Fibroblast of lung (primary cell): ENCODE measurements around the gene C1orf50. TPM values are rescaled to one million over a fixed set of nuclear protein-coding genes. Genes with fewer than 3 reads are reported as not detected.

Experiments used
- DNase-seq, 2 donors: peaks; one replicate each; pipeline versions ENCODE4 v3.0.0 to v3.0.0-alpha.2; 2010; ENCODE audit warnings: low read depth in 2 of 2
- H2AFZ ChIP-seq: 2 replicates; pipeline ENCODE4 v1.5.1; 2012; ENCODE audit warnings: low read length, control low read depth, inconsistent platforms
- H3K27ac ChIP-seq: 2 replicates; pipeline ENCODE4 v1.5.1; 2011; ENCODE audit warnings: low read length, control low read depth; ENCODE audit not compliant: insufficient read depth
- H3K27me3 ChIP-seq: 2 replicates; pipeline ENCODE4 v1.5.1; 2011; ENCODE audit warnings: mild to moderate bottlenecking, low read length; ENCODE audit not compliant: control insufficient read depth, insufficient read depth
- H3K36me3 ChIP-seq: 2 replicates; pipeline ENCODE4 v1.5.1; 2011; ENCODE audit warnings: low read length; ENCODE audit not compliant: control insufficient read depth, insufficient read depth
- H3K4me1 ChIP-seq: 2 replicates; pipeline ENCODE4 v1.5.1; 2011; ENCODE audit warnings: low read length; ENCODE audit not compliant: control insufficient read depth, insufficient read depth; ENCODE audit errors: extremely low read depth
- H3K4me2 ChIP-seq: 2 replicates; pipeline ENCODE4 v1.5.1; 2011; ENCODE audit warnings: low read length, control low read depth; ENCODE audit not compliant: insufficient read depth; ENCODE audit errors: extremely low read depth
- H3K4me3 ChIP-seq, 4 experiments: fragments of 200-600 bp in 1 of 4; sonication (generic) in 1 of 4; replicated peaks in 1 of 4; 2 replicates each; pipeline ENCODE4 v1.5.1; 2011 to 2016; ENCODE audit warnings: low read length in 4 of 4, low read depth in 3 of 4, mild to moderate bottlenecking in 3 of 4, control low read depth in 2 of 4, inconsistent platforms in 1 of 4, mixed read lengths in 1 of 4; ENCODE audit not compliant: insufficient read depth in 1 of 4; ENCODE audit errors: control extremely low read depth in 1 of 4
- H3K79me2 ChIP-seq: 2 replicates; pipeline ENCODE4 v1.5.1; 2012; ENCODE audit warnings: mild to moderate bottlenecking, low read length, inconsistent platforms; ENCODE audit not compliant: control insufficient read depth, insufficient read depth
- H3K9ac ChIP-seq: 2 replicates; pipeline ENCODE4 v1.5.1; 2011; ENCODE audit warnings: mild to moderate bottlenecking, low read length, control low read depth; ENCODE audit not compliant: insufficient read depth
- H3K9me3 ChIP-seq: 2 replicates; pipeline ENCODE4 v1.5.1; 2012; ENCODE audit warnings: low read depth, low read length; ENCODE audit not compliant: control insufficient read depth, insufficient read depth
- H4K20me1 ChIP-seq: 2 replicates; pipeline ENCODE4 v1.5.1; 2011; ENCODE audit warnings: low read length; ENCODE audit not compliant: control insufficient read depth, insufficient read depth; ENCODE audit errors: extremely low read depth
- CTCF ChIP-seq, 2 donors: IDR thresholded peaks in 1 of 2; conservative IDR thresholded peaks in 1 of 2; 1 replicate in 1 of 2; 2 replicates in 1 of 2; pipeline ENCODE4 v1.5.1; 2011 to 2012; ENCODE audit warnings: low read length in 2 of 2, control low read depth in 1 of 2, inconsistent platforms in 1 of 2, low read depth in 1 of 2, mild to moderate bottlenecking in 1 of 2
- EZH2 ChIP-seq: IDR thresholded peaks from 2 replicates; pipeline ENCODE4 v1.5.1; 2012; ENCODE audit warnings: low read length, control low read depth, mild to moderate bottlenecking; ENCODE audit errors: missing control alignments
- polyA plus RNA-seq, 2 donors: library from polyadenylated mRNA; depleted of rRNA in 1 of 2; stranded (reverse) in 1 of 2; unstranded in 1 of 2; fragments of >200 nt; gene quantifications; 2 replicates each; pipeline ENCODE4 v1.2.1, GENCODE V29; 2011 to 2012; ENCODE audit warnings: missing spikeins in 1 of 2
- total RNA-seq: library from RNA; depleted of rRNA; stranded (reverse); fragments of >200 nt; gene quantifications from 2 replicates; pipeline ENCODE4 v1.2.1, GENCODE V29; 2014

Gene C1orf50
- total and polyA plus RNA-seq, 2 donors (not counting 1 experiment from before 2014, with no cell fraction given): 5.9 to 9.5 TPM

GRCh38 chr1:42747125-42747524, 19.9 kb upstream of the C1orf50 start:
- Histone ChIP-seq H3K4me1 (no peaks in the 10 kb centered on the region), H3K4me2 (no peak overlapping the region), H2AFZ (no peak overlapping the region), H3K9me3 (no peaks in the 10 kb centered on the region), H3K4me3 (no peak overlapping the region), H4K20me1 (peaks cover 2% of the 10 kb centered on the region), H3K36me3 (peaks cover 34% of the 10 kb centered on the region), H3K27me3 (no peaks in the 10 kb centered on the region), H3K9ac (no peak overlapping the region), H3K79me2 (no peaks in the 10 kb centered on the region), H3K27ac (no peak overlapping the region)
- DNase-seq: peak in 1 of 2 donors; percentile 20
- no peak for TF ChIP-seq EZH2
- peak; percentile 48 to 61 for TF ChIP-seq CTCF (conservative IDR thresholded peaks at IDR 0.05 in 1 of 2, IDR thresholded peaks at IDR 0.05 in 1 of 2; ENCODE audit: low read depth in 1 of 2, low read length in 2 of 2)

- Histone ChIP-seq H2AFZ (no peak overlapping the region), H4K20me1 (peaks cover 2% of the 10 kb centered on the region), H3K79me2 (no peaks in the 10 kb centered on the region), H3K9ac (no peak overlapping the region), H3K4me3 (no peak overlapping the region), H3K27ac (no peak overlapping the region), H3K4me2 (no peak overlapping the region), H3K36me3 (peaks cover 34% of the 10 kb centered on the region), H3K27me3 (no peaks in the 10 kb centered on the region), H3K4me1 (no peaks in the 10 kb centered on the region), H3K9me3 (no peaks in the 10 kb centered on the region)
- TF ChIP-seq EZH2 (no peak), CTCF (conservative IDR thresholded peaks at IDR 0.05 in 1 of 2, IDR thresholded peaks at IDR 0.05 in 1 of 2; ENCODE audit: low read depth in 1 of 2, low read length in 2 of 2) (no peak)
- DNase-seq: no peak
Measured at GRCh38 chr1:42748021-42748420, 19.0 kb upstream of the C1orf50 start.

GRCh38 chr1:42748461-42749410, 18.3 kb upstream of the C1orf50 start:
- Histone ChIP-seq H4K20me1 (peaks cover 2% of the 10 kb centered on the region), H3K9me3 (no peaks in the 10 kb centered on the region), H3K27ac (no peak overlapping the region), H3K4me3 (no peak overlapping the region), H3K79me2 (no peaks in the 10 kb centered on the region), H3K4me2 (no peak overlapping the region), H3K27me3 (no peaks in the 10 kb centered on the region), H3K9ac (no peak overlapping the region), H2AFZ (no peak overlapping the region), H3K4me1 (peaks cover 2% of the 10 kb centered on the region), H3K36me3 (peaks cover 34% of the 10 kb centered on the region)
- DNase-seq: no peak
- TF ChIP-seq EZH2 (no peak), CTCF (conservative IDR thresholded peaks at IDR 0.05 in 1 of 2, IDR thresholded peaks at IDR 0.05 in 1 of 2; ENCODE audit: low read depth in 1 of 2, low read length in 2 of 2) (no peak)
